HepG2 (cell line): ENCODE results near the gene TSN. TPM values are rescaled to one million over a fixed set of nuclear protein-coding genes. Genes with fewer than 3 reads are reported as not detected.

Source experiments
- ATAC-seq: fragments of 200-7000 bp; cut with Tn5 transposase; 3 replicates; pipeline ENCODE4 v1.9.1; 2020; ENCODE audit warnings: mild to moderate bottlenecking, moderate library complexity
- BruUV-seq: library from RNA; stranded (reverse); fragments of 400-500 nt; replicated peaks from 2 replicates; lab custom pipeline; 2021; lab: Mats Ljungman, UMichigan
- CTCF ChIA-PET: fragments of 300-600 bp; formaldehyde crosslinking; extraction: SDS; loops from one replicate; lab custom pipeline; 2021; ENCODE audit warnings: low total read pairs, inconsistent platforms, low intra/inter-chr PET ratio; lab: Yijun Ruan, JAX
- POLR2A ChIA-PET: fragments of 350-600 bp; sonication (Branson Sonifier 250); formaldehyde crosslinking; loops from one replicate; lab custom pipeline; 2020; ENCODE audit warnings: antibody characterized with exemption, inconsistent platforms; lab: Yijun Ruan, JAX
- DNase-seq: peaks from one replicate; pipeline ENCODE4 v3.0.0-alpha.2; 2015; ENCODE audit warnings: low spot score
- FAIRE-seq: peaks from 3 replicates; lab custom pipeline; 2011; peaks lifted over from hg19 to GRCh38; lab: Jason Lieb, UNC
- H2AFZ ChIP-seq: one replicate; pipeline ENCODE4 v1.6.1; 2011; ENCODE audit warnings: low read length, inconsistent platforms
- H3K27ac ChIP-seq: fragments of 300-600 bp; 3 replicates; pipeline ENCODE4 v1.8.0; 2011; ENCODE audit warnings: mixed run types, mild to moderate bottlenecking, mixed read lengths, low read length, inconsistent platforms; ENCODE audit not compliant: insufficient read depth; ENCODE audit errors: extremely low read length
- H3K27me3 ChIP-seq, 2 experiments: fragments of 200-600 bp in 1 of 2; 2 replicates in 1 of 2; 3 replicates in 1 of 2; pipeline versions ENCODE4 v1.6.0 to v1.8.0; 2011; ENCODE audit warnings: low read length in 2 of 2, mild to moderate bottlenecking in 2 of 2, moderate library complexity in 2 of 2, inconsistent platforms in 1 of 2; ENCODE audit not compliant: insufficient read depth in 2 of 2, control insufficient read depth in 1 of 2
- H3K36me3 ChIP-seq, 2 experiments: fragments of 200-600 bp in 1 of 2; replicated peaks in 1 of 2; 2 replicates in 1 of 2; 3 replicates in 1 of 2; pipeline versions ENCODE4 v1.5.1 to v1.8.0; 2011; ENCODE audit warnings: low read length in 2 of 2, inconsistent platforms in 1 of 2; ENCODE audit not compliant: insufficient read depth in 2 of 2, control insufficient read depth in 1 of 2
- H3K4me1 ChIP-seq: 2 replicates; pipeline ENCODE4 v1.5.1; 2012; ENCODE audit warnings: low read length, inconsistent platforms; ENCODE audit not compliant: insufficient read depth
- H3K4me2 ChIP-seq: 2 replicates; pipeline ENCODE4 v1.6.0; 2011; ENCODE audit warnings: low read depth, low read length, inconsistent platforms
- H3K4me3 ChIP-seq, 3 experiments: fragments of 200-600 bp in 1 of 3; sonication (generic), shearing (Covaris generic) in 1 of 3; replicated peaks in 1 of 3; 2 replicates each; pipeline ENCODE4 v1.5.1; 2011 to 2016; ENCODE audit warnings: low read length in 3 of 3, inconsistent platforms in 2 of 3, low read depth in 2 of 3, mild to moderate bottlenecking in 2 of 3, control low read depth in 1 of 3, mixed read lengths in 1 of 3; ENCODE audit not compliant: insufficient read depth in 1 of 3
- H3K79me2 ChIP-seq: one replicate; pipeline ENCODE4 v1.6.1; 2011; ENCODE audit warnings: low read length, inconsistent platforms; ENCODE audit not compliant: insufficient read depth
- H3K9ac ChIP-seq: 2 replicates; pipeline ENCODE4 v1.6.0; 2011; ENCODE audit warnings: mild to moderate bottlenecking, low read depth, low read length, inconsistent platforms; ENCODE audit not compliant: insufficient read depth
- H3K9me3 ChIP-seq: 2 replicates; pipeline ENCODE4 v1.5.1; 2012; ENCODE audit warnings: mild to moderate bottlenecking, low read length
- H4K20me1 ChIP-seq: 2 replicates; pipeline ENCODE4 v1.6.0; 2011; ENCODE audit warnings: inconsistent platforms, mild to moderate bottlenecking, low read length, moderate library complexity; ENCODE audit not compliant: insufficient read depth
- ATF7 ChIP-seq, 2 experiments: fragments of 450-650 bp in 1 of 2; sonication (generic) in 1 of 2; formaldehyde crosslinking in 1 of 2; IDR thresholded peaks; 2 replicates each; pipeline versions ENCODE4 v1.4.0 to v1.6.1; 2016 to 2020; ENCODE audit warnings: antibody characterized with exemption in 1 of 2, mild to moderate bottlenecking in 1 of 2, missing genetic modification reagents in 1 of 2
- JUND ChIP-seq: sonication (generic); formaldehyde crosslinking; IDR thresholded peaks from 2 replicates; pipeline ENCODE4 v1.8.0; 2022; ENCODE audit warnings: mild to moderate bottlenecking, missing genetic modification reagents
- MLX ChIP-seq: IDR thresholded peaks from 2 replicates; pipeline ENCODE4 v1.6.1; 2016
- PHB2 ChIP-seq: fragments of 450-650 bp; IDR thresholded peaks from 2 replicates; pipeline ENCODE4 v1.6.1; 2018; ENCODE audit not compliant: partially characterized antibody
- RFX1 ChIP-seq: fragments of 450-650 bp; IDR thresholded peaks from 2 replicates; pipeline ENCODE4 v1.6.1; 2017
- TEAD3 ChIP-seq: optimal IDR thresholded peaks from 2 replicates; pipeline ENCODE3; 2016; ENCODE audit warnings: borderline replicate concordance
- YEATS2 ChIP-seq: sonication (generic); formaldehyde crosslinking; IDR thresholded peaks from 2 replicates; pipeline ENCODE4 v1.4.0; 2020; ENCODE audit warnings: missing genetic modification reagents, borderline replicate concordance
- ZNF670 ChIP-seq: sonication (generic); formaldehyde crosslinking; IDR thresholded peaks from 2 replicates; pipeline ENCODE4 v1.8.0; 2022; ENCODE audit warnings: mild to moderate bottlenecking, missing genetic modification reagents, borderline replicate concordance
- ZNF788 ChIP-seq: sonication (generic); formaldehyde crosslinking; IDR thresholded peaks from 2 replicates; pipeline ENCODE4 v1.5.0; 2020; ENCODE audit warnings: mild to moderate bottlenecking, missing genetic modification reagents, borderline replicate concordance
- WGBS: methylation state at CpG from one replicate; pipeline ENCODE4 v1.1.6; 2017; ENCODE audit warnings: low lambda C conversion rate; 5-methylcytosine and 5-hydroxymethylcytosine counted together
- in situ Hi-C: cut with HindIII; loops from 2 replicates; pipeline ENCODE4 v1.10.0; 2017; ENCODE audit warnings: low pct_unique_long_range_greater_than_20kb; ENCODE audit not compliant: extremely low pct_ligation_motif_present
- intact Hi-C: fragments of 100-400 bp; cut with micrococcal nuclease; formaldehyde crosslinking; loops from one replicate; pipeline ENCODE4 v1.10.0; 2022; ENCODE audit not compliant: unreplicated experiment
- polyA plus RNA-seq, 8 experiments: library from polyadenylated mRNA; depleted of rRNA in 3 of 8; stranded (reverse) in 7 of 8; unstranded in 1 of 8; fragments of >200 nt; fragmentation: Illumina TruSeq in 4 of 8; extraction: Trizol in 4 of 8; gene quantifications; 2 replicates each; pipeline versions ENCODE4 v1.2.1 to v1.2.3, GENCODE V29; 2011 to 2016; ENCODE audit warnings: low read depth in 4 of 8, missing spikeins in 1 of 8, mixed read lengths in 1 of 8; ENCODE audit not compliant: insufficient read depth in 1 of 8
- total RNA-seq, 5 experiments: library from RNA; depleted of rRNA; stranded (reverse); fragments of >200 nt; fragmentation: Illumina TruSeq; extraction: Trizol; gene quantifications; 2 replicates each; pipeline ENCODE4 v1.2.3, GENCODE V29; 2016; ENCODE audit warnings: low read depth in 1 of 5
- TF ChIP-seq, protein P1 (sequence below), 2 experiments: sonication (generic) in 1 of 2; formaldehyde crosslinking in 1 of 2; IDR thresholded peaks; 2 replicates each; pipeline versions ENCODE4 v1.5.1 to v1.6.1; 2011 to 2020; ENCODE audit warnings: borderline replicate concordance in 1 of 2, low read depth in 1 of 2, low read length in 1 of 2, mild to moderate bottlenecking in 1 of 2, missing genetic modification reagents in 1 of 2, moderate library complexity in 1 of 2

Gene TSN
- total and polyA plus RNA-seq, 2 of the 13 experiments (the other 11 are each of a cell fraction or from before 2014, with no cell fraction given): 56.4 to 115 TPM

GRCh38 chr2:121790276-121790956, 35.0 kb downstream of the TSN start (continued):
- TF ChIP-seq JUND: no peak
- TF ChIP-seq PHB2: no peak
- TF ChIP-seq TEAD3 (CRISPR knock-in tag): peak; percentile 37
- TF ChIP-seq ZNF670 (CRISPR knock-in tag): no peak
- no peak for TF ChIP-seq ATF7 (IDR thresholded peaks at IDR 0.05)
- no peak for TF ChIP-seq ATF7 (CRISPR knock-in tag; IDR thresholded peaks at IDR 0.05)
- TF ChIP-seq RFX1: no peak
- no peak for TF ChIP-seq MLX (CRISPR knock-in tag)

DNA sequence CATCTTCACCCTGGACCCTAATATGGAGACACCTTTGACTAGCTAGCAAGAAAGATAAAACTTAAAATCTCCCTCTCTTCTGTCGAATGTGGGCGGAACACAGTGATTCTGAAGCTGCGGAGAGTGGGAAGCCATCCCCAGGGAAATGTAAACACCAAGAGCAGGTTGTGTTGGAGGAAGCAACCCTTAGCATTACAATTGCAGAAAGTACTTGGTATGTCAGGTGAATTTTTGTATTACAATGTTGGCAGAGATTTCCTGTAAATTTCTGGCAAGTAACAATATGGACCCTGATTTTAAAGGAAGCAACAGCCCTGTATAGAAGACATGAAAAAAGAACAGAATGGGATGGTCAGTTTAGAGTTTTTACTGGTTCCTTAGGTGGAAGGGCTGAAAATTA, 35.8 kb downstream of the TSN start:
- POLR2A ChIA-PET: no interaction called here
- peaks cover 6% of the 10 kb centered on the region; the same call in 1 of the 2 replicates for H3K9me3 ChIP-seq
- H3K27me3 ChIP-seq: peaks cover 0 to 2% of the 10 kb centered on the region in 2 experiments; a peak in 4 of 5 replicates
- H3K4me3 ChIP-seq: no peak overlapping the region
- H3K4me1 ChIP-seq: no peaks in the 10 kb centered on the region
- no peak overlapping the region for H3K27ac ChIP-seq
- no peak overlapping the region for H2AFZ ChIP-seq
- no peaks in the 10 kb centered on the region for H3K79me2 ChIP-seq
- H3K9ac ChIP-seq: no peak overlapping the region
- H4K20me1 ChIP-seq: no peaks in the 10 kb centered on the region
- no TSS peak for BruUV-seq
- no peaks in the 10 kb centered on the region for H3K36me3 ChIP-seq
- H3K4me2 ChIP-seq: no peak overlapping the region
- DNase-seq (no peak), FAIRE-seq (no peak), ATAC-seq (no peak)
- TF ChIP-seq ZNF788 (CRISPR knock-in tag): no peak
- TF ChIP-seq, protein P1, sequence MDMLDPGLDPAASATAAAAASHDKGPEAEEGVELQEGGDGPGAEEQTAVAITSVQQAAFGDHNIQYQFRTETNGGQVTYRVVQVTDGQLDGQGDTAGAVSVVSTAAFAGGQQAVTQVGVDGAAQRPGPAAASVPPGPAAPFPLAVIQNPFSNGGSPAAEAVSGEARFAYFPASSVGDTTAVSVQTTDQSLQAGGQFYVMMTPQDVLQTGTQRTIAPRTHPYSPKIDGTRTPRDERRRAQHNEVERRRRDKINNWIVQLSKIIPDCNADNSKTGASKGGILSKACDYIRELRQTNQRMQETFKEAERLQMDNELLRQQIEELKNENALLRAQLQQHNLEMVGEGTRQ (IDR thresholded peaks at IDR 0.05; ENCODE audit: low read depth, low read length): no peak
- TF ChIP-seq, protein P1 (CRISPR knock-in tag; IDR thresholded peaks at IDR 0.05; ENCODE audit: borderline replicate concordance): no peak
- no peak for TF ChIP-seq YEATS2 (CRISPR knock-in tag)
- WGBS: 48% methylated on average over 3 of the region's 3 CpGs
- CTCF ChIA-PET: no interaction called here
- intact Hi-C loops: no loop called here
- in situ Hi-C loops: no loop called here
